Suprapubic skin (tissue), 3 donors: ENCODE measurements around the gene DCAF15.

Source experiments
- POLR2A ChIP-seq, 2 donors: fragments of 450-650 bp; IDR thresholded peaks; one replicate each; pipeline ENCODE4 v1.6.1; 2017; ENCODE audit warnings: antibody characterized with exemption in 2 of 2, mild to moderate bottlenecking in 2 of 2, moderate library complexity in 2 of 2
- TF ChIP-seq, protein P1 (sequence below), 2 donors: fragments of 200-600 bp in 1 of 2; fragments of 450-650 bp in 1 of 2; sonication (generic) in 1 of 2; IDR thresholded peaks; one replicate each; pipeline ENCODE4 v1.5.1; 2016 to 2019; ENCODE audit warnings: antibody characterized with exemption in 2 of 2, mild to moderate bottlenecking in 1 of 2, moderate library complexity in 1 of 2

DNA sequence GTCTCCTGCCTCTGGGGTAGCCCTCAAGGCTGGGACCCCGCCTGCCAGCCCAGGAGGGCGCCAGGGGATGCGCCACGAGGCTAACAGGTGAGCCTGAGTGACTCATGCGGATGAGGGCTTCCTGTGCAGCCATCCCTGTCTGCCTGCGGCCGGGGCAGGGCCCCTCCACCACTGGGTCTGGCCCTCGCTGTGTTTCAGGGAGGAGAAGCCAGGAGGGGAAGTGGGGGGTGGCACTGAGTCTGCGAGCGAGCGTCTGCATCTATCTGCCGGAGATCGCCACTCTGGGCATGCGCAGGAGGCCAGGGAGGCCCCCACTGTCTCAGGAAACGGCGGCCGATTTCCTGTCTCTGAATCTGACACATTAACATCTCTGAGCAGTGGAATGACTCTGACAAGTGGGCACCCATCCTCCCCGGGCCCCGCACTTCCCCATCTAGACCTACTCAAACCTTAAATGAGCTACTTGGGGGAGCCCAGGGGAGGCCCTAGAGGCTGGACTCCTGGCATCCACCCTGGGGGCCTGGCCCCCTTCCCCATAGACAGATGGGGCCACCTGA, 34.1 kb downstream of the DCAF15 start:
- peak in 1 of 2 donors; percentile 36 for TF ChIP-seq POLR2A (IDR thresholded peaks at IDR 0.05)
- TF ChIP-seq, protein P1, sequence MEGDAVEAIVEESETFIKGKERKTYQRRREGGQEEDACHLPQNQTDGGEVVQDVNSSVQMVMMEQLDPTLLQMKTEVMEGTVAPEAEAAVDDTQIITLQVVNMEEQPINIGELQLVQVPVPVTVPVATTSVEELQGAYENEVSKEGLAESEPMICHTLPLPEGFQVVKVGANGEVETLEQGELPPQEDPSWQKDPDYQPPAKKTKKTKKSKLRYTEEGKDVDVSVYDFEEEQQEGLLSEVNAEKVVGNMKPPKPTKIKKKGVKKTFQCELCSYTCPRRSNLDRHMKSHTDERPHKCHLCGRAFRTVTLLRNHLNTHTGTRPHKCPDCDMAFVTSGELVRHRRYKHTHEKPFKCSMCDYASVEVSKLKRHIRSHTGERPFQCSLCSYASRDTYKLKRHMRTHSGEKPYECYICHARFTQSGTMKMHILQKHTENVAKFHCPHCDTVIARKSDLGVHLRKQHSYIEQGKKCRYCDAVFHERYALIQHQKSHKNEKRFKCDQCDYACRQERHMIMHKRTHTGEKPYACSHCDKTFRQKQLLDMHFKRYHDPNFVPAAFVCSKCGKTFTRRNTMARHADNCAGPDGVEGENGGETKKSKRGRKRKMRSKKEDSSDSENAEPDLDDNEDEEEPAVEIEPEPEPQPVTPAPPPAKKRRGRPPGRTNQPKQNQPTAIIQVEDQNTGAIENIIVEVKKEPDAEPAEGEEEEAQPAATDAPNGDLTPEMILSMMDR (IDR thresholded peaks at IDR 0.05): no peak
